Bone marrow (tissue), 2 donors: Measurements from ENCODE around the gene SRCIN1.
"Not testable (repeated sequence)": the region's sequence is repeated elsewhere in the genome, so short reads cannot be mapped to it uniquely, and the experiment has no call there.

ENCODE experiments used
- DNase-seq, 2 donors: peaks; one replicate each; lab custom pipeline; 2025; lab: John Stamatoyannopoulos, UW

SRCIN1 gene

DNA sequence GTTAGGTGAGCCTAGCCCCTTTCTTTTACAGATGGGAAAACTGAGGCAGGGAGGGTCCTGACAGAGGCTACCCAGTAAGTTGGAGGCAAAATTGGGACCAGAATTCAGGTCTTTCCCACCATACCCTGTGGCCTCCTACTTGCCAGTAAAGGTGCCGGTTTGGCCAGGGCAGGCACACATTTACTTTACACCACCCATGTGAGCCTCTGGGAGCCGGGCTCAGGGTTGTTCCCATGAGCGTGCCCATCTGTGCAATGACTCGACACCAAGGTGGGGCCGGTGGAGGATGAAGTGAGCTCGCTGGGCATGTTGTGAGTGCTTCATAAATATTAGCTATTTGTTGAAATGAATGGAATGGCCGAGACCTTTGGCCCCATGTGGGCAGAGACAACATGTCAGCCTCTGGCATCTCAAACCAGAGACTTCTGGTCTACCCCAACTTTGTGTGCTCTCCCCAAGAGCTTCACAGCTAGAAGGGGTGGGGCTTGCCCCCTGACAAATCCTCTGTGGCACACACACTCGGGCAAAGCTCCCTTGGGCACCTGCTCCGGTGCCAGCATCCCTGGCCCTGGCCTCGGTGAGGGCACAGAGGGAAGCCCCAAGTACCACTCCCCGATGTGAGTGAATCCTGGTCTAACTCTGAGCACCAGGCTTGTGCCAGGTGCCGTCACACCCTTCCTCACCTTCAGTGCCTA is 60.1 kb downstream of the SRCIN1 start:
- DNase-seq: no peak

DNA sequence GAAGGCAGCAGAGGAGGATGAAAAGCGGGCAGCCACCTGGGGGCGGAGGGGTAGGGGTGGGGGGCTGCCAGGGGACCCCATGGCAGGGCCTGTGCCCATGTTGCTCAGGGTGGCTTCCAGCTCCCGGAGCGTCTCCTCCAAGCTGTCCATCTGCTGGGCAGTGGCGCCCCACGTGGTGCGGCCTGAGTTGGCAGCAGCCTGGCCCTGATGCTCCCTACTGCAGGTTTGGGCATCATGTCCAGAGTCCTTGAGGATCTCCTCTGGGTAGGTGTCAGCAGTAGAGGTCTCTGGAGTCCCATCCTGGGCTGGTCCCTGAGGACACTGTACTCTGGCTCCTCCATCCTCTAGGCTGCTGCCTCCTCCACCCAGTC is 60.9 kb downstream of the SRCIN1 start:
- no peak for DNase-seq

DNA sequence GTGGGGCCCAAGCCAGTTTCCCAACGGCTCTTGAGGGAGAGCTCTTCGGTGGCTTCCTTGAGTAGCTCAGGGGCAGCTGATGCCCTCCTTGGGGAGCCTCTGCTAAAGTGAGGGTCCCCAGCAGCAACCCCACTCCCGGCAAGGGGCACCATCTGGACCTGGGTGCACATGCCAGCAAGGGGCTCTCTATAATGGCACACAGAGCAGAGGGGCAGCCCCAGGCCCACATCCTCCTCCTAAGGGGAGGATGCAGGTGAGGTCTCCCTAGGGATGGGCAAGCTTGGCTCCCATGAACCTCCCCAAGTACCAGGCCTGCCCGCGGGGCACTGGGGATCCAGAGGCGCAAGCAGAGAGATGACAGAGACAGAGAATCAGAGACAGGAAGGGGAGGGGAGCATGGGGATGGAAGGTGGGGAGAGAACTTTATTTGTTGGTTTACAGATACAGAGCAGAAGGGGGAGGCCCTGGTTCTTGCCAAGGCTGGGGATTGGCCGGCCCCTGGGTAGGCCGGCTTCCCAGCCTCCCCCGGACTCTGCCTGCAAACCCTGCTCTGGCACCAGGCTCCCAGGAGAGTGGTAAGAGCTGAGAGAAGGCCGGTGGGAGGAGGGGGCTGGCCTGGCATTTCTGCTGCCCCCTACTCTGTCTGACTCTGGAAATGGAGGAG is 61.4 kb downstream of the SRCIN1 start:
- no peak for DNase-seq

DNA sequence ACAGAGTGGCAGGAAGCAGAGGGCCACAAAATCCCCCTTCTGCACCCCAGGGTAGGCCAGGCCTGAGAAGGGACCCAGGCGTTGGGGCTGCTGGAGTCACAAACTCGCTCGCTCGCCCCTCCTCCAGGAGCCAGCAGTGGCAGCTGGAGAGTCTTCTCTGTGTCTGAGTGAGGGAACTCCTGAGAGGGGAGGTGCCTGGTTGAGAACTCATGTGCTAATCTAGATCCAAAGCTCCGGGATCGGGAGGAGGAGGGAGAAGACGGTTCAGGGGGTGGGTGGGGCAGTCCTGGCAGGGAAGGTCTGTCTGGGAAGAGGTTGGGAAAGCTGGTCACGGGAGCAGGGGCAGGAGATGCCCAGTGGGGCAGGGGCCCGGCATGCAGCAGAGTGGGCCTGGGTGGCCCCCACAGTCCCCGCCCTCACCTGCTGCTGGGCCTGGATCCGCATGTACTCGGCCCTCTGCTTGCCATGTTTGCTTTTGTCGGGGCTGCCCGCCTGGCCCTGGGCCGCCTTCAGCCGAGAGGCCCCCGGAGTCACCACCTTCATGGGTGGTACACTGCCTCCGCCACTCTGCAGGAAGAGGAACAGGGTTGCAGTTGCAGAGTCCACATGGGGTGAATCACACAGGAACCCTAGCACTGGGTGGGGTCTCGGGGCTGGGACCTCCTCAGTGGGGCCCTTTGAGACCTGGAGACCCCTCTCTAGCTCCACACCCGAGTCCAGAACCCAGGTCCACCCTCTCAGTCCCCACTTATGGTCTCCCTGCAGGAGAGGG is 62.2 kb downstream of the SRCIN1 start:
- DNase-seq: no peak

DNA sequence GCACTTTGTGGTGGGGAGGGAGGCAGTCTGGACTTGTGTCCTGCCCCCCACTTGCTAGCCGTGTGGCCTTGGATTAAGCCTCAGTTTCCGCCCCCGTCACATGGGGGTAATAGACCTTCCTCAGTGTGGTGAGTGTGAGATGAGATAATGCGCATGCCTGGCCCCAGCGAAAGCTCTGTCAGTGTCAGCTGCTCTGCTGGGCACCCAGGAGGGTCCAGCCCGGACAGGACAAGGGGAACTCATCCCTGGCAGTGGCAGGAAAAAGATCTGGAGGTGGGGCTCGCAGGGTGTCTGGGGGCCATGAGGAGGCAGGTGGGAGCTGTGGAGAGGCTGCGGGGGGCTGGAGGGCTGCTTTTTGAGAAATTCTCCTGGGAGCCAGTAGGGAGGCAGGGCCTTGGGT is 63.5 kb downstream of the SRCIN1 start:
- no peak for DNase-seq

DNA sequence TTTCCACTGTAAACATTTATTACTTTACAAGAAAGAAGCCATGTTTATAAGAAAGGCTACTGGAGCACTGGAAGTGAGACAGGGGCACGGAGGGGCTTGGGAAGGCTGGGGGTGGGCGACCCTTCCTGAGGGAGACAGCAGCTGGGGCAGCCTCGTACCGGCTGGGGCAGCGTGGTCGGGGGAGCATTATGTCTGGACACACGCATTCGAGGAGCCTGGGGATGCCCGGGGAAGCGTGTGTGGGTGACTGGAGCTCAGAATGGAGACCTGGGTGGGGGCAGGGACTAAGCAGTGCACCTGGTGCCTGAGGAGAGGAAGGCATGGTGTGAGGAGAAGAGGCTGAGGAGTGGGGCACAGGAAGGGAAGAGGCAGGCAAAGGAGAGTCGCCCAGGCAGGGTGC is 64.5 kb downstream of the SRCIN1 start:
- DNase-seq: no peak

DNA sequence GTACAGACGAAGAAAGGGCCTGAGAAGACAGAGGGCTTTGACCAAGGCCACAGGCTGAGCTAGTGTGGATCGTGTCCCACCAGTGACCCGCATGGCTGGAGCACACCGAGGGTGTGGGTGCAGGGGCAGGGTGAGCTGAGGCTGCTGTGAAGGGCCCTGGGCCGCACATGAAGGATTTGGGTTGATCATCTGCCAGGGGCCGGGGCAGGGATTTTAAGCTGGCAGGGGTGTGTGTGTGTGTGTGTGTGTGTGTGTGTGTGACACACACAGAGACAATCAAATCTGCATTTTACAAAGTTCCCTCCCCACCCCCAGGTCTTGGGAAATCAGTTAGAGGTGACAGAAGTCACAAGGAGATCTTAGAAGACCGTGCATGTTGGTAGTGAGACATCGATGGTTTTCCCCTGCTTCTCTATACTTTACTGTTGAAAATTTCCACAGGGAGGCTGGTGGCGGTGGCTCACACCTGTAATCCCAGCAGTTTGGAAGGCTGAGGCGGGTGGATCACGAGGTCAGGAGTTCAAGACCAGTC is 65.2 kb downstream of the SRCIN1 start:
- no peak for DNase-seq

DNA sequence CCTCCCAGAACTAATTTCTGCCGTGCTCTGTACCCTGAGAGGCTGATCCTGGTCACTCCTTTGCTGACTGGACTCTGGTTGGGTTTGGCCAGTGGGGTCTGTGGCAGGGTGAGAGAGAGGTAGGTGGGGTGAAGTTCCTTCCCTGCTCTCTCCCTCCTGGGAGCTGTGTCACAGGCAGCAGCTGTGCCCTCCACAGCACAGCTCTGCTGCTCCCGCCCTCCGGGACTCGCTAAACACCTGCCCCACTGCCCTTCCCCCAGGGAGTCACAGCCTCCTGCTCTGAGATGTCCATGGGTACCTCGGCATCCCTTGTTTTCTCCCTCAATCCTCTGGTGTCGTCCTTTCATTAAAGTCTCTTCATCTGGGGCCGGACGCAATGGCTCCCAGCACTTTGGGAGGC is 66.4 kb downstream of the SRCIN1 start:
- DNase-seq: no peak

DNA sequence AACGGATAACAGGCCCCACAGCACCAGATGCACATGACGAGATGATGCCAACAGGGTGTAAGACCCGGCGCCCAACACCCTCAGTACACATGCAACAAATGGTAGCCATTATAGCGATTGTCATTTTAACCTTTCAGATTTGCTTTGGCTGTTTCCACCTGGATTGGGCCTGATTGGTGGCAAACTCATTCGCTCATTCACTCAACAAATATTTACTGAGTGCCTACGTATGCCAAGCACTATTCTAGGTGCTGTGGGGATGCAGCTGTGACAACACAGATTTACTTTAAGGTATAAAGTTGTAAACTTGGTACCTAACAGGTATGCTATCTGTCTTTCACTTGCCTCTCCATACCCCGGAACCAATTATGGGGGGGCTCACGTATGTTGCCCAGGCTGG is 66.8 kb downstream of the SRCIN1 start:
- no peak for DNase-seq

DNA sequence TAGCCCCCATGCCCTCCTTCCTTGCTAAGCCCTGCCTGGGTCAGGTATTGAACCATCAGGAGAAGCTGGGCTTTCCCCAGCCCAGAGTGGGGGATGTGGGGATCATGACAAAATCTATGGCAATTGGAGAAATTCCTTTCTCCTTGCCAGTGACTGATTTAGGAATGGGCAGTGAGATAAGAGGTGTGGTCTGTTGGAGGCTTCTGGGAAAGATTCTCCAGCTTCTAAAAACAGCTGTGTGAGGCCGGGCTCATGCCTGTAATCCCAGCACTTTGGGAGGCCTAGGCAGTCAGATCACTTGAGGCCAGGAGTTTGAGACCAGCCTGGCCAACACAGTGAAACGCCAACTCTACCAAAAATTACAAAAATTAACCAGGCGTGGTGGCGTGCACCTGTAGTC is 69.1 kb downstream of the SRCIN1 start:
- no peak for DNase-seq

DNA sequence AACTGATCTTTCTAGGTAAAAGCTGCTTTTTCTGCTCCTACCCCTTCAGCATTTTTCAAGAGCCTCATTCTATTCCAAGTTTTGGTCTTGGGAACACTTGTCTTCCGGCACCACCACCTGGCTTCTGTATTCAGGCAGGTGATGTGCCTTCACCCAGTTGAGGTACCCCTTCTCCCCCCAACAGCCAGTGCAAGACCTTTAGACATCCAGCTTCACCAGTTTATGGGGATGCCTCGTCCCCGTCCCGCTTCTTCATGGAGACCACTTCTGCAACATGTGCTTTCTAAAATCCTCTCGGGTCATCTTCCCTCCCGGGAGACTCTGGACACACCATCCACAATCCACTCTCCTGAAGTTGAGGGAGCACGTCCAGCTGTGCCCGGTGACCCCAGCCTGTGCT is 69.9 kb downstream of the SRCIN1 start:
- no peak for DNase-seq

DNA sequence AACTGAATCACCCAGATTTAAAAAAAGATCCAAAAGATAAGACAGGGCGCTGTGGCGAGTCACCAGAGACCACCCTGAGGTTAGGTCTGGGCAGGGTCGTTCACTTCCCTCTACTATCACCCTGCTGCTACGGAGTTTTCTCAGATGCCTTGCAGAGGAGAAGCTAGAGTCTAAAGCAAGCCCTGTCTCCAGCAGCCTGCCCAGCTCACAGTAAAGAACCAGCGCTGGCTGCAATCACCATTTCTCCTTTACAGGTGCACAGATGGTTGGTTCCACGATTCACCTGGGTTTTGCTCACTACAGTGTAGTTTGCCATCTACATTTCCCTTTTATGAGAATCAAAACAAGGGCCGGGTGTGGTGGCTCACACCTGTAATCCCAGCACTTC is 71.3 kb downstream of the SRCIN1 start:
- DNase-seq: no peak

DNA sequence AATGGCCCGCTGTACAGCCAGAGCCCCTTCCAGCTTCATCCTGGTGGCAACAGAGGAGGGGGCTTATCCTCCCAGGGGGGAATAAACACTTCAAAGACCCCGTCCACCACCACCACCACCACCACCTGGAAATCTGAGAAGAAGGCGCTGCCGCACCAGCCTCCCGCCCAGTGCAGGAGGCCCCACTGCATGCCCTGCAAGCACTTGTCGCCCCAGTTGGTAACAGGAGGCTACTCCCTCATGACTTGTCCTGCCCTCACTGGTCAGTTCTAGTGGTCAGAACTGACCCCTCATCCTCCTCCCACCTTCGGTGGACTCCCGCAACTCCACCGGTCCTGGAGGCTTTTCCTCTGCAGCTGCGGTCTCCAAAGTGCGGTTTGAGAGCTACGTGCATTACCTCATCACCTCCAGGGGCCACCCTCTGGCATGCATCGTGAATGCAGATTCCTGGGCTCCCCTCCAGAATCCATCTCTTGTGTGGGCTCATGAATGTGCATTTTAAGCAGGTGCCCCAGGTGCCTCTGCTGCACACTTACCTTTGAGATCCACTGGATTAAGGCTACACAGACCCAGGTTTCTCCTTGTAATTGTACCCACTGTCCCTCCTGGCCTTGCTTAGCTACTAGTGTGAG is 71.8 kb downstream of the SRCIN1 start:
- no peak for DNase-seq

DNA sequence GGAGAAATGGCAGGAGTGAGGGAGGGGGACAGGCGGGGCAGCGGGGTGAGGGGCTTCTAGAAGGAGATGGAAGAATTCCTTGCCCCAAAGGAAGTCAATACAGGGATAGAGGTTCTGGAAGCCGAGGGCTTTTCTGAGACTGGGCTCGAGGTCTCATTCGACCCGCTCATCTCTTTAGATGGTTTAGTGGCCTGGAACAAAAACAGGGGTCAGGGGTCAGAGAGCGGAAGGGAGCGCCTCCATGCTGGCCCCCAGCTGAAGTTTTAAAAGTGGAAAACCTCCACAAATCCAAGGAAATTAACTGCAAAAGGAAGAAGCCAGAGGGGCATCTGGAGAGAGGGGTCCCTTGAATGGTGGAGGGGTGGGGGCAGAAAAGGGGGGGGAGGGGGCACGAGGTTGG is 72.5 kb downstream of the SRCIN1 start:
- DNase-seq: no peak

DNA sequence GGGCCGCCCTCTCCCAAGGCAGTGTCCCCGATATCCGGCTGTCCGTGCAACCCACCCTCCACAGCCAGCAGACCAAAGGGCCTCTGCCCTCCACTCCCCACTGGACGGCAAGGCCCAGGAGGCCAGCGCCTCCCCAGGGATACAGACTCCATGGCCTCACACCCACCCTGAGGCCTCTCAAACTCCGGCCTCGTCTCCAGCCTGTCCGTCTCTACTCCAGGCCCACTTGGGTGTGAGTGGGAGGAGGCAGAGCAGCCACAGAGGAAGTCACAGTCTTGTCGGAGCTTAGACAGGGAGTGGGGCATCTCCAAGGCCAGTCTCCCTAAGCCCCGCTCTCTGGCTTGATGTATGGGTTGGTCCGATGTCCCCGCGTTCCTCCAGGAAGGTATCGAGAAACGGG is 73.3 kb downstream of the SRCIN1 start:
- no peak for DNase-seq

DNA sequence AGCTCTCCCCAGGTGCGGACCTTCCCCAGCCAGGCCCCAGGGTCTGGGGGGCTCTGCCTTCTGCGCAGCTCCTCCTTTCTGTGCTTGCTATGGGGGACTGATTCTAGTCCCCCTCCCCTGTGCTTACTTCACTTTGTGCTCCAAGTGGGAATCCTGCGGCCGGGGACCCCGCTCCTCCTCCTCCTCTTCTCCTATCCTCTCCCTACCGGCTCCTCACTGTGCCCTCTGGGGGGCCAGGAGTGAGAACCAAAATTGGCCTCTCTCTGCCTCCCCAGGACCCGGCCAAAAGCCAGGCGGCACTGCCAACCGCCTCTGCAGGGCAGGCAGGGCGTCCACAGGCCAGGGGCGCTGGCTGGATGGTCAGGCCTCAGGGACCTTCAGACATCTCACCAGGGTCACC is 74.0 kb downstream of the SRCIN1 start:
- not testable (repeated sequence) for DNase-seq

DNA sequence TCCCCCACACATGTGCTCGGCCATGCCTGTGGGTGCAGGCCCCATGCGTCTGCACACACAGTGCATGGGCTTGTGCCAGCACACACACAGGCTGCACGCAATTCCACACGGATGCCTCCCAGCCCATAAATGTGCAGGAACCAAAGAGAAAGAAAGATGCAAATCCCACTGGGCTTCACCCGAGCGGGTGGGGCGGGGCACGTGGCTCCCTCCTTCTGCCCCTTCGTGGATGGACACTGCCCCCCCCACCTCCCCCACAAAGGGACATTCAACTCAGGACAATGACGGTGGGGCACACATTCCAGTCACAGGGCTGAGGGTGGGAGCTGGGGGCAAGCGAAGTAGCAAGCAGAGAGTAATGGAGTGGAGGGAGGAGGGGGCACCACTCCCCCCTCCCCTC is 74.9 kb downstream of the SRCIN1 start:
- not testable (repeated sequence) for DNase-seq

DNA sequence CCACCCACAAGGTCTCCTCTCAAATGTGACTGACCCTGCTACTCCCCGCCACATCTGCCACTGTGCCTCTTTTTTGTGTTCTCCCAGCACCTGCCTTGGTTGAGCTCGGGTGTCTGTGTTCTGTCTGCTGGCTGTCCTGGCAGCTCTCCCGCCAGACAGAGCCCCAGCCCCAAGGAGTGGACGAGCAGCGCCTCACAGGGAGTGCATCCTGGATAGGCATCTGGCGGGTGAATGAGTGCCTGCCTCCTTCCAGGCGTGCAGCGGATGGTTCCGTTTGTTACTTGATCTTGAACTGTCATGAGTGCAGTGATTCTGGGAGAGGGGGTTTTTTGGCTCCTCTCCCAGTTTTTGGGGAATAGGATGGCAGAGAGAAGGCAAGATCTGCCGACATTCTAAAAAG is 77.6 kb downstream of the SRCIN1 start:
- not testable (repeated sequence) for DNase-seq

DNA sequence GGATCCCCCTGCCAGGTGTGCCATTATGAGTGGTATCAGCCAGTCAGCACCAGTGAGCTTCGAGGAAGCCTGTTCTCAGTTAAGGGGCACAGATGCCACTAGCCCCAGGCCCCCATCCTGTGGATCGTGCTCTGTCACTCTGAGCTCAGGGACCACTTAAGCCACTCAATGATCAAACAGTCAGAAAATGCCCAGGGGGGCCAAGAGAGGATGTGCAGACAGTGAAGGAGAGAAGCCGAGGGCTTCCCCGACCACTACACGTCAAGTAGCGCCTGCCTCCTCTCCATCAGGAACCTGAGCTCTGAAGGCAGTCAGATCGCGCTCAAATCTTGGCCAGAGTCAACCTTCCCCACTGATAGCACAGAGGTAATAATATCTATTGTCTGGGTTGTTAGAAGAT is 79.2 kb downstream of the SRCIN1 start:
- not testable (repeated sequence) for DNase-seq

DNA sequence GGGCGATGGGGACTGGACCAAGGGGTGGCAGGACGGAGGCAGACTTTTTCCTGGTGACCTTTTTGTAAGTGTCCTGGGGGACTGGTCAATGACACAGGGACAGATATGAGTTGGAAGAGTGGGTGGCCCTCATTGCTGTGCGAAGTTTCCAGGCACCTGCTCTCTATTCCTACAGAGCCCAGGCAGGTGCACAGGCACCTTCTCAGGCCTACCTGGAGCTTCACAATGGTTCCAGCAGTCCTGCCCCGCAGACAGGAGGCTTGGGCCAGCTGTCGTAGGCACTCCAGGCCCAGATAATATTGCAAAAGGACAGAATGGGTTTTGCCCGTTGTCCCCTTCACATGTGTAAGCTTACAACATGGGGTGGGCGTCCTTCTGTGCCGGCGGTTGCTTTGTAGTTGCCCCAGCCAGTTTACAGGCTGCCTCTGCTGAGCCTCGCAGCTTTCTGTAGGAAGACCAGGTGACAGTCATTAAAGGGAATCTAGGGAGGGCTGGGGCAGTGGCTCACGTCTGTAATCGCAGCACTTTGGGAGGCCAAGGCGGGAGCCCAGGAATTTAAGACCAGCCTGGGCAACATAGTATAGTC is 93.2 kb downstream of the SRCIN1 start:
- DNase-seq: no peak

DNA sequence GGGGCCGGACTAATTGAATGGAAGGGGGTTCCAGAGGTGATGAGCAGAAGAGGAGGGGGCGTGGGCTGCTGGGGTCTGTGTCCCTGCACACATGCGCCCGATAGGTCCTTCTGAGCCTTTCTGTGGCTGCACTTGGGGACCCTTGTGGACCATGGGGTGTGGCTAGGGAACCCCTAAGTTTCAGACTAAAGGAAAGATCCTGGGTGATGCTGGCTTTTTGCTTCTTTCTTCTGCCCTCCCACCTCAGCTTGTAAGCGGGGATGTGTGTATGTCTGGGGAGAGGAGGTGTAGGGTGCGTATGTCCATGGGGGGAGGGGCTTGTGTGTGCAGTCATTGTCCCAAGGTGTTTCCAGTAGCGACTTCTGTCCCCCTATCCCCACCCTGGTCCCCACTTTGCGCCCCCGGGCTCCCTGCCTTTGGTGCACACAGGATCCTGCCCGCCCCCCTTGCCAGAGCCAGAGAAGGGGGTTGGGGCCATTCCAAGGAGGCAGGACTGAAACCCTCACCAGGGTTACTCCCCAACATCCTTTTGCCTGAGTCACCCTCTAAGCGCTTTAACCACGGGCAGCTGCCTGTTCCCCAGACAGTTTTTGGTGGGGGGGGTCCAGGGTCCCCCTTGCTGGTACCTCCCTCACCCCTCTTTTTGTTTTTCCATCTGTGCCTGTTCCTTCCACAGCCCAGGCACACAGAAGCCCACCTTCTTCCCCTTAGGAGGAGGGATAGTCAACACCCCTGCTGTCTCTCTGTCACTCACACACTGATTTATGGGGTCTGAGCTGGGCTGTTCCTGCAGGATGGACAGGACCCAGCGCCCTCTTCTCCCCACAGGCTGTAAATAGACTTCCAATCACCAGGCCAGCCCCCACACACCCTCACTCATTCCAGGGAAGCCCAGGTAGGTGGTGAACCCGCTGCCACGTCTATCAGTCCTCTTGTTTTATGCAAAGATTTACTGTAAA is 94.3 kb downstream of the SRCIN1 start:
- DNase-seq: no peak
